Stromal cell of bone marrow (primary cell): ENCODE data around the gene TYW1.
"Not testable (repeated sequence)": the region's sequence is repeated elsewhere in the genome, so short reads cannot be mapped to it uniquely, and the experiment has no call there.

ENCODE experiments used
- DNase-seq: peaks from one replicate; pipeline ENCODE4 v3.0.0-alpha.2; 2012; ENCODE audit warnings: low read depth

The TYW1 gene

GRCh38 chr7:67134912-67135311 is 138.3 kb downstream of the TYW1 start:
- DNase-seq: not testable (repeated sequence)

- DNase-seq: not testable (repeated sequence)
These were observed 139.2 kb downstream of the TYW1 start for GRCh38 chr7:67135617-67136486.

DNA sequence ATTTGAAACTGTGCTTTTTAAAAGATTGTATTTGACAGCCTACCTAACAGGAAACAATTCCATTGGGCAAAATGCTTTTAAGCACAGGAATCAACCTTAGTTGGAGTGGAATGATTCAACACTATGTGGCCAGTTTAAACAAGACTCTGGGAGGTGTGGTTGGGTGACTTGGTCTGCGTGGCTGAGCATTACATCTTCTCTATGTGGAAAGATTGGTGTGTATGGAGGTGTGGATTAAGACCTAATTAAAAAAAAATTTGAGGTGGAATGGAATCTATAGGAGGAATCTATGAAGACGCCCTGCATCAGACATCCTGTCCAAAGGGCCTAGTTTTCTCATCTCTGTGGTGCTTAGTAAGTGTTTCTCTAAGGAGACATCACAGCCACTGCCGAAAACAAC is 140.9 kb downstream of the TYW1 start:
- not testable (repeated sequence) for DNase-seq

- not testable (repeated sequence) for DNase-seq
These were observed 143.2 kb downstream of the TYW1 start for GRCh38 chr7:67139876-67140275.

DNA sequence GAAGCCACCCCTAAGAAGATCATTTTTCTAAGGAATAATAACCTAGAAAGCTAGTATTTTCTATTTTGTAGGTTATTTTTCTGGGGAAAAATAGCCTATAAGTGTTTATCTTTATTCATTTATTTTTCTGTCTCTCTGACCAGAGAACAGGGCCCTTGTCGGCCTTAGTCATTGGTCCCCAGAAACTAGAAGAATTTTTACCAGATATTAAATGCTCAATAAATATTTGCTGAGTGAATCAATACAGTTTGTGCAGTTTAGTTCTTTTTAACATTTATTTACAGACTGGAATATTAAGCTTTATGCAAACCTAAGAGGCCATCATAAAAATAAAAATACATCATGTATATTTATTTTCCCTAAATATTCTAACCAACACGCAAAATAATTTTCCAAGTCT is 144.4 kb downstream of the TYW1 start:
- not testable (repeated sequence) for DNase-seq

- DNase-seq: not testable (repeated sequence)
These were observed 146.6 kb downstream of the TYW1 start for GRCh38 chr7:67143091-67143786.

DNA sequence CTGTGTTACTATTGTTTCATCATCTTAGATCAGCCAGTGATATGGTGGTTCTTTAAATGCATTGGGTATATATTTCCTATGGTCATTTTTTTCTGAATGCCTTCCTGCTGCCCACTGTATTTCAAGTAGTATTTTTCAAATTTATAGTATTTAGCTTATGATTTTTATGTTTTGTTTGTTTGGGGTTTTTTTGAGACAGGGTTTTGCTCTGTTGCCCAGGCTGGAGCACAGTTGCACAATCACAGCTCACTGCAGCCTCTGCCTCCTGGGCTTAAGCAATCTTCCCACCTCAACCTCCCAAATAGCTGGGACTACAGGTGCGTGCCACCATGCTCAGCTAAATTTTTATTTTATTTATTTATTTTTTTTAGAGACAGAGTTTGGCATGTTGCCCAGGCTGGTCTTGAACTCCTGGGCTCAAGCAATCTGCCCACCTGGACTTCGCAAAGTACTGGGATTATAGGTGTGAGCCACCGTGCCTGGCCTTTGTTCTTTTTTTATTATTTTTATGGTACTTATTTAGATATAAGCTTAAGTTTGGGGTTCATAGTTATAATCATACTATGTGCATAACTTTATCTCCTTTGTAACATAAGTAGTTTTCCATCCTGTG is 149.1 kb downstream of the TYW1 start:
- DNase-seq: not testable (repeated sequence)

- not testable (repeated sequence) for DNase-seq
These were observed 152.5 kb downstream of the TYW1 start for GRCh38 chr7:67149131-67149530.

- not testable (repeated sequence) for DNase-seq
These were observed 157.7 kb downstream of the TYW1 start for GRCh38 chr7:67154374-67154773.

- not testable (repeated sequence) for DNase-seq
These were observed 159.4 kb downstream of the TYW1 start for GRCh38 chr7:67156064-67156463.

- not testable (repeated sequence) for DNase-seq
These were observed 166.7 kb downstream of the TYW1 start for GRCh38 chr7:67163285-67163684.

- not testable (repeated sequence) for DNase-seq
These were observed 174.5 kb downstream of the TYW1 start for GRCh38 chr7:67171151-67171550.

DNA sequence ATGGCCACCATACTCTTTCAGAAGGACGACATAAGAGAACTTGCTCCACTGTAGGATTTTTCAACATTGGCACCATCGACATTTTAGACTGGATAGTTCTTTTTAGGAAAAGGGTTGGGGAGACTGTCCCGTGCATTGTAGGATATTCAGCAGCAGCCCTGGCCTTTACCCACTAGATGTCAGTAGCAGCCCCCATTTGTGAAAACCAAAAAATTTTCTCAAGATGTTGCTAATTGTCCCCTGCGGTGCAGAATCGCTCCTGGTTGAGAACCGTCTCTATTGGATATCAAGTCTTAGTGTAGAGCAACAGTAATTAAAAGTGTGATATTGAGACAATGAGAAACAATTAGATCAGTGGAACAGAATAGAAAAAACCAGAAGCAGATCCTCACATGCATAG is 180.1 kb downstream of the TYW1 start:
- not testable (repeated sequence) for DNase-seq

GRCh38 chr7:67178915-67179688 is 182.5 kb downstream of the TYW1 start:
- not testable (repeated sequence) for DNase-seq

- not testable (repeated sequence) for DNase-seq
These were observed 186.5 kb downstream of the TYW1 start for GRCh38 chr7:67182956-67183750.

DNA sequence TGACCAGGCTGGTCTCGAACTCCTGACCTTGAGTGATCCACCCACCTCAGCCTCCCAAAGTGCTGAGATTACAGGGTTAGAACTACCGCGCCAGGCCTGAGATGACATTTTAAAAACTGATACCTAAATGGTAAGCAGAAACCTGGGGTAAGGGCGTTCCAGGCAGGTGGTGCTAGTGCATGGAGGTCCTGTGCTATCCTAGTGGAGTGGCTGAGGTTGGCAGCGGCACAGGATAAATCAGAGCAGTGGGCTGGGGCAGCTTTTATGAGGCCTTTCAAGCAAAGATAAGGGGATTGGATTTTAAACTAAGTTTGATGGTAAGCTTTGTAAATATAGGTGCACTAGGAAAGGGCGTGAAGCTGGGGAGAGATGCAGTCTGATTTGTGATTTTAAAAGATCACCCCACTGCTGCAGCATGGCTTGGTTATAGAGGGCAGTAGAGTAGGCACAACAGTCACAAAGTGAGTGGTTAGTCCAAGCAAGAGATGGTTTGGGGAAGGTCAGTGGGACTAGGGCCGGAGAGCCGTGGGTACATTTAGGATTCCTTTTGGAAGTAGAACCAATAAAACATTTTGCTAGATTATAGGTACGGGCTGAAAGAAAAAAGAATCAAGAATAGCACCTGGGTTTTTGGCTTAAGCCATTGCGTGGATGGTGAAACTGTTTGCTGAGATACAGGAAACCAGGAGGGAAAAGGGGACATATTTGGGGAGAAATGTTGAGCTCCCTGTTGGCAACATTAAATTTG is 188.5 kb downstream of the TYW1 start:
- DNase-seq: not testable (repeated sequence)

- not testable (repeated sequence) for DNase-seq
These were observed 189.1 kb downstream of the TYW1 start for GRCh38 chr7:67185660-67186129.

DNA sequence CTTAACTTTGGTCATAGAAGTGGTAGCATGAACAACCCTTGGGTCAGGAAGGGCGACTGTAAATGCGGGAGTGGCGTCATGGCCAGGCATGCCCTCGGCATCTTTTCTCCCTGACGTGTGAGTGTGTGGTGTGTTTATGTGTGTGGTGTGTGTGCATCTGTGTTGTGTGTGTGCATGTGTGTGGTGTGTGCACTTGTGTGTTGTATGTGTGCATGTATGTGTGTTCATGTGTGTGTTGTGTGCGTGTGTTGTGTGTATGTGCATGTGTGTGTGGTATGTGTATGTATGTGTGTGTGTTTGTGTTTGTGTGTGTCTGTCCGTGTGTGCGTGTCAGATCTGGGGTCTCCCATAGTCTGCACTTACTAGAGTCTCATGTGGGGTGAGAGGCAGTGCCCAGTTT is 192.5 kb downstream of the TYW1 start:
- DNase-seq: not testable (repeated sequence)

DNA sequence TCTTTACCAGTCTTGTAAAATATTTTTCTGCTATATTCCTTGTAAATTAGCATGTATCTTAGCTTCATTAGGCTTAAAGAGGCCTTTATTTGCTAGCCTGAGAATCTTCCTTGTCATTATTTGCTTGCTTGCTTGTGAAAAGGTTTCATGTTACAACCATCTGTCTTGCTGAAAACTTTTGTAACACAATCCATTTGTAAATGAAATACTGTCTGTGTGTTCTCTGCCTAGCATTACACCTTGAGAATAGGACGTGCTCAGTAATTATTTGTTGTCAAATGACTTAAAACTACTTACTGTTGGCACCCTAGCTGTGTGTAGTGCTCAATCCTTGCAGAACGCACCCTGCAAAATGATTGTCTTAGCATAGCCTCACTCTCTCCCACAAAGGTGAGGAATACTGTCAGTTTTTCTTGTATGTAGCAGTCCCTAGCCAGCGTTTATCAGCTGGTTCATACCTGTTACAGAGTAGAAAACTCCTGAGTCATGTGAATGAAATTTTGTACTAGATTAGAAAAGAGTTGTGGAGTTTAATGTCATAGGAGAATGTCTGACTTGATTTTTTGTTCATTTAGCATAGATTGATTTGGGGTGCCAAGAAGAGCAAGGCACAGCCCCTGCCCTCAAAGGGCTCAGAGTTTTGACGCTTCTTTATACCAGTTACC is 193.3 kb downstream of the TYW1 start:
- DNase-seq: not testable (repeated sequence)
